Suppressor macrophage treated with lipopolysaccharide for 4 hours (primary cell): ENCODE results near the gene EIF4B.
"Not testable (repeated sequence)": the region's sequence is repeated elsewhere in the genome, so short reads cannot be mapped to it uniquely, and the experiment has no call there.

Source experiments
- DNase-seq: peaks from one replicate; pipeline ENCODE4 v3.0.0-alpha.2; 2020

Gene EIF4B

GRCh38 chr12:53004582-53004981 lies 1.7 kb upstream of the EIF4B start:
- DNase-seq = peak; percentile 35

GRCh38 chr12:53005215-53005985 lies 856 bp upstream of the EIF4B start:
- no peak for DNase-seq

- peak; percentile 84 for DNase-seq
These were observed 604 bp downstream of the EIF4B start for GRCh38 chr12:53006810-53007309.

- DNase-seq = no peak
These were observed 1.1 kb downstream of the EIF4B start for GRCh38 chr12:53007343-53007742.

- not testable (repeated sequence) for DNase-seq
These were observed 2.5 kb downstream of the EIF4B start for GRCh38 chr12:53008760-53009159.

GRCh38 chr12:53010955-53011354 lies 4.7 kb downstream of the EIF4B start:
- DNase-seq = no peak

GRCh38 chr12:53011889-53012288 lies 5.6 kb downstream of the EIF4B start:
- DNase-seq = no peak

GRCh38 chr12:53012928-53013327 lies 6.7 kb downstream of the EIF4B start:
- no peak for DNase-seq

- DNase-seq = no peak
These were observed 8.5 kb downstream of the EIF4B start for GRCh38 chr12:53014709-53015108.

- no peak for DNase-seq
These were observed 19.0 kb downstream of the EIF4B start for GRCh38 chr12:53025250-53025649.

- not testable (repeated sequence) for DNase-seq
These were observed 20.8 kb downstream of the EIF4B start for GRCh38 chr12:53027014-53027413.

- no peak for DNase-seq
These were observed 25.4 kb downstream of the EIF4B start for GRCh38 chr12:53031616-53032015.

GRCh38 chr12:53033832-53034231 lies 27.6 kb downstream of the EIF4B start:
- not testable (repeated sequence) for DNase-seq

- no peak for DNase-seq
These were observed 28.2 kb downstream of the EIF4B start for GRCh38 chr12:53034459-53034858.

GRCh38 chr12:53036802-53037201 lies 30.5 kb downstream of the EIF4B start:
- DNase-seq = no peak

GRCh38 chr12:53039851-53040250 lies 33.6 kb downstream of the EIF4B start:
- no peak for DNase-seq

- DNase-seq = no peak
These were observed 36.6 kb downstream of the EIF4B start for GRCh38 chr12:53042607-53043454.

- no peak for DNase-seq
These were observed 37.9 kb downstream of the EIF4B start for GRCh38 chr12:53044052-53044581.

GRCh38 chr12:53044896-53045695 lies 38.8 kb downstream of the EIF4B start:
- DNase-seq = no peak

- no peak for DNase-seq
These were observed 39.4 kb downstream of the EIF4B start for GRCh38 chr12:53045696-53046045.

- peak; percentile 50 for DNase-seq
These were observed 40.5 kb downstream of the EIF4B start for GRCh38 chr12:53046655-53047220.

- DNase-seq = peak; percentile 56
These were observed 41.2 kb downstream of the EIF4B start for GRCh38 chr12:53047221-53048032.
